ENCODE results near the gene LRP8.

Gene LRP8

DNA sequence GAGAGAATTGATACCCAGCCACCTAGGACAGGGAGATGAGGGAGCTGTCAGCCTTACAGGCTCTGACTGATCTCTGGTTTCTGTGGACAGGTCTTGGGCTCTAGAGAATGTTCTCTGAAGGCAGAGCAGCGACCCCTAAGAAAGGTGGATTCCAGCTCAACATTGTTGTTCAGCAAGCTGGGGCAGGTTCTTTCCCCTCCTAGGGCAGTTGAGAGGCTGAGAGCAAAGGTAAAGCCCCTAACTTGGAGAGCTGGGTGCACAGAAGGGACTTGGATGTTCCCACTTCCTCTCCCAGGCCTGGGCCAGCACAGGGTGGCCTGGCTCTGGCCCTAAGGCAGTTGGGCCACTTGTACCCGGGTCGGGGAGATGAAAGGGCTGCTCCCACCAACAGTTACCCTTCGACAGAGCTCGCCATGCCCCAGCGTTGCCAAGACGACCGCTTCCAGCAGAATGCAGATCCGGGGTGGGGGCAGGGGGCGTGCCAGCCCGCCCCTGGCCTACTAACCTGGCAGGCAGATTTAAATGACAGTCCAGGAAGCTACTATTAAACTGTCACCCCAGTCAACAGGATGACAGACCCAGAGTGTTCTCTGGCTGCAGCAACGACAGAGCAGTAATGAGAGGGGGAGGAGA, 31.6 kb downstream of the LRP8 start:
- H3K27me3 ChIP-seq (replicated peaks; ENCODE audit: control insufficient read depth, insufficient read depth, low read length): no peaks in the 10 kb centered on the region
- DNase-seq (ENCODE audit: extremely low read depth, insufficient read length): no peak
- no peaks in the 10 kb centered on the region; the same call in none of the 2 replicates for H3K36me3 ChIP-seq (ENCODE audit: control insufficient read depth, insufficient read depth, low read length)
- TF ChIP-seq, protein P1, sequence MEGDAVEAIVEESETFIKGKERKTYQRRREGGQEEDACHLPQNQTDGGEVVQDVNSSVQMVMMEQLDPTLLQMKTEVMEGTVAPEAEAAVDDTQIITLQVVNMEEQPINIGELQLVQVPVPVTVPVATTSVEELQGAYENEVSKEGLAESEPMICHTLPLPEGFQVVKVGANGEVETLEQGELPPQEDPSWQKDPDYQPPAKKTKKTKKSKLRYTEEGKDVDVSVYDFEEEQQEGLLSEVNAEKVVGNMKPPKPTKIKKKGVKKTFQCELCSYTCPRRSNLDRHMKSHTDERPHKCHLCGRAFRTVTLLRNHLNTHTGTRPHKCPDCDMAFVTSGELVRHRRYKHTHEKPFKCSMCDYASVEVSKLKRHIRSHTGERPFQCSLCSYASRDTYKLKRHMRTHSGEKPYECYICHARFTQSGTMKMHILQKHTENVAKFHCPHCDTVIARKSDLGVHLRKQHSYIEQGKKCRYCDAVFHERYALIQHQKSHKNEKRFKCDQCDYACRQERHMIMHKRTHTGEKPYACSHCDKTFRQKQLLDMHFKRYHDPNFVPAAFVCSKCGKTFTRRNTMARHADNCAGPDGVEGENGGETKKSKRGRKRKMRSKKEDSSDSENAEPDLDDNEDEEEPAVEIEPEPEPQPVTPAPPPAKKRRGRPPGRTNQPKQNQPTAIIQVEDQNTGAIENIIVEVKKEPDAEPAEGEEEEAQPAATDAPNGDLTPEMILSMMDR (IDR thresholded peaks at IDR 0.05; ENCODE audit: insufficient read depth, low read length, poor library complexity, severe bottlenecking): no peak
- H3K4me3 ChIP-seq (replicated peaks; ENCODE audit: low read depth, low read length): no peak overlapping the region

DNA sequence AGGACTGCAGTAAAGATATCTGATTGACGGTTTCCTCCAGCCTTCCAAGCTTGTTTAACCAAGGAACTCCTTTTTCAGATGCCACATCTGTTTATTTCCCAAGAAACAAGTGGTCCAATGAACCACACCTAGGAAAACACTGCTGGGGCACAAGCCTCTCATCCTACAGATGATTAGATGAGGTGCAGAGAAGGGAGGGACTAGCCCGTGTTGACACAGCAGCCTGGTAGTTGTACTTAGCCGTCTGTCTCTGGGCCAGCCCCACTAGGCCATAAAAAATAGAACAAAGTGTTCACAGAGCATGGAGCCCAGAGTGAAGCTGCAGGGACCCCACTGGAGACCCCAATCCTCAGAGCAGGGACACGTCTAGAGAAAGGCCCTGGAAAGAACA, 32.1 kb downstream of the LRP8 start:
- TF ChIP-seq, protein P1 (IDR thresholded peaks at IDR 0.05; ENCODE audit: insufficient read depth, low read length, poor library complexity, severe bottlenecking): no peak
- peaks cover 2% of the 10 kb centered on the region for H3K36me3 ChIP-seq (ENCODE audit: control insufficient read depth, insufficient read depth, low read length)
- no peaks in the 10 kb centered on the region for H3K27me3 ChIP-seq (replicated peaks; ENCODE audit: control insufficient read depth, insufficient read depth, low read length)
- H3K4me3 ChIP-seq (replicated peaks; ENCODE audit: low read depth, low read length): no peak overlapping the region
- DNase-seq (ENCODE audit: extremely low read depth, insufficient read length): no peak

DNA sequence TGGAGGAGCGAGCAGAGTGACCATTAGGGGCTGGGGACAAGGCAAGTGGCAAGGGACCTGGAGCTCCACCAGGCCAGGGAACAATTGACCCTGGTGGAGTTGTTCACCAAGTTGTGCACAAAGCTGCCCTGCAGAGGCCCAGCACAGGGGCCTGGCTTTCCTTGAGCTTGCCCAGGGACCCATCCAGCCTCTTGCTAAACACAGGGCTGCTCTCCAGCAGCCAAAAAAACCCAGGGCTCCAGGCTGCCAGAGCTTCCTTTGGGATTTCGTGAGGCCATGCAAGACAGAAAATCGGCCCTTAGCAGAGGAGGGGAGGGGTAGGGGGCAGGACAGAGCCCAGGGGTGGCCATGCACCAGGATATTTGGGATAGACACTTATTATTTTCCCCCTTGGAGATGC, 32.6 kb downstream of the LRP8 start:
- H3K36me3 ChIP-seq (ENCODE audit: control insufficient read depth, insufficient read depth, low read length): peaks cover 5% of the 10 kb centered on the region
- no peaks in the 10 kb centered on the region for H3K27me3 ChIP-seq (replicated peaks; ENCODE audit: control insufficient read depth, insufficient read depth, low read length)
- no peak for DNase-seq (ENCODE audit: extremely low read depth, insufficient read length)
- TF ChIP-seq, protein P1 (IDR thresholded peaks at IDR 0.05; ENCODE audit: insufficient read depth, low read length, poor library complexity, severe bottlenecking): no peak
- no peak overlapping the region for H3K4me3 ChIP-seq (replicated peaks; ENCODE audit: low read depth, low read length)

DNA sequence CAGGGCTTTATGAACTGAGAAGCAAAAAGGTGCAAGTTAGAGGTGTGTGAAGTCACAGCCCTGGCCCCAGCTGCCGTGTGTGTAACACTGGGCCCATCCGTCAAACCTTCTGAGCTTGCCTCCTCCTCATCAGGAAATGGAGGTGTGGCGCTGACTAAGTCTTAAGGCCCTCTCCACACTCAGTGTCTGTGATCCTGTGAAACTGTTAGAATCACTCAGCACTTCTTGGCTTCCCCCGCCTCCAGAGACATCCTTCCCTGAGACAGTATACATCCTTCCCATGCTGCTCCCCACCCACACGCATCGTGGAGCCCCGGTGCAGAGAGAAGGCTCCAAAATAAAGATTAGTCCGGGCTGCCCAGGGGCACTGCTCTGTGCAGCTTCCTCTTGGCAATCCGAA, 33.3 kb downstream of the LRP8 start:
- H3K27me3 ChIP-seq (replicated peaks; ENCODE audit: control insufficient read depth, insufficient read depth, low read length): no peaks in the 10 kb centered on the region
- TF ChIP-seq, protein P1 (IDR thresholded peaks at IDR 0.05; ENCODE audit: insufficient read depth, low read length, poor library complexity, severe bottlenecking): no peak
- no peak for DNase-seq (ENCODE audit: extremely low read depth, insufficient read length)
- peaks cover 6% of the 10 kb centered on the region for H3K36me3 ChIP-seq (ENCODE audit: control insufficient read depth, insufficient read depth, low read length)
- no peak overlapping the region for H3K4me3 ChIP-seq (replicated peaks; ENCODE audit: low read depth, low read length)

DNA sequence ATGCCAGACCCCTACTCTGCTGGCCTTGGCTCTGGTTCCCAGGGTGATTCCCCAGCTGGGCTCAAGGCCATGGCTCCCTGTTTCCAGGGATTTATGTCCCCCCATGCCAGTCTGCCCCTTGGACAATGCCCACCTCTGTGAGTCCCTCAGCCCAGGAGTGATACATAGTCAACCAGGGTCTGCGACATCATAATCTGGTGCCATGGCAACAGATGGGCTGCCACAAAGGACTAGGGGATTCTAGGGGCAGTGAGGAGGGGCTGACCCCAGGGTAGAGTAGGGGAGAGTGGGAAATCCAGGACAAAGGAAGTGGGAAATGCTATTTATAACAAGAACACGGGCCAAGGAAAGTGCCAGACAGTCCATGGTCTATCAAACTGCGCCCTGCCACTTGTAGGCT, 33.8 kb downstream of the LRP8 start:
- Histone ChIP-seq H3K36me3 (ENCODE audit: control insufficient read depth, insufficient read depth, low read length) (peaks cover 11% of the 10 kb centered on the region), H3K4me3 (replicated peaks; ENCODE audit: low read depth, low read length) (no peak overlapping the region), H3K27me3 (replicated peaks; ENCODE audit: control insufficient read depth, insufficient read depth, low read length) (no peaks in the 10 kb centered on the region)
- TF ChIP-seq, protein P1 (IDR thresholded peaks at IDR 0.05; ENCODE audit: insufficient read depth, low read length, poor library complexity, severe bottlenecking): no peak
- DNase-seq (ENCODE audit: extremely low read depth, insufficient read length): no peak

DNA sequence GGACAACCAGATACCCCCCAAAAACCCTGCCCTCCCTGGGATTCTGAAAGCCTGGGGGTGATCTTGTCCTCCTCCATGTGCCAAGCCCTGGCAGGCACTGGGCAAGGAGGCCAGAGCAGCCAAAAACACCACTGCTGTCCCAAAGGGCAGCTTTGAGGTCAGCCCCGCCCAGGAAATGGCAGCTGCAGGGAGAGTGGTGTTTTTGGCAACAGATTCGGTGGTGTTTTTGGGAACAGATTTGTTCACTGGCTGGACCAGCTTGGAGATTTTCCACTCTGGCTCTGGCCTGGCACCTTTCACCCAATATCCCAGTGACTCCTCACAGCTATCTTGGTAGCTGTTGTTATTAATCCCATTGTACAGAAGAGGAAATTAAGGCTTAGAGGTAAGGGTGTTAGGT, 34.7 kb downstream of the LRP8 start:
- TF ChIP-seq, protein P1 (IDR thresholded peaks at IDR 0.05; ENCODE audit: insufficient read depth, low read length, poor library complexity, severe bottlenecking): no peak
- DNase-seq (ENCODE audit: extremely low read depth, insufficient read length): no peak
- H3K36me3 ChIP-seq (ENCODE audit: control insufficient read depth, insufficient read depth, low read length): peaks cover 17% of the 10 kb centered on the region
- no peak overlapping the region for H3K4me3 ChIP-seq (replicated peaks; ENCODE audit: low read depth, low read length)
- no peaks in the 10 kb centered on the region for H3K27me3 ChIP-seq (replicated peaks; ENCODE audit: control insufficient read depth, insufficient read depth, low read length)
